Sciatic nerve (tissue), 2 donors: ENCODE data around the gene FAXDC2. TPM values are rescaled to one million over a fixed set of nuclear protein-coding genes. Genes with fewer than 3 reads are reported as not detected.
"Not testable (repeated sequence)": the region's sequence is repeated elsewhere in the genome, so short reads cannot be mapped to it uniquely, and the experiment has no call there.

Experiments used
- ATAC-seq: fragments of 200-7000 bp; cut with Tn5 transposase; one replicate; pipeline ENCODE4 v1.9.1; 2020; ENCODE audit warnings: mild to moderate bottlenecking, moderate library complexity
- DNase-seq: peaks from one replicate; pipeline ENCODE4 v3.0.0-alpha.2; 2020; ENCODE audit warnings: low spot score
- intact Hi-C: fragments of 100-400 bp; cut with DNase I; formaldehyde crosslinking; loops from one replicate; pipeline ENCODE4 v1.14.2; 2022
- total RNA-seq: library from RNA; stranded (reverse); fragmentation: NEBNext Ultra II Directional; extraction: Animal tissue kit (Norgen Biotek cat#: 25700); gene quantifications from one replicate; pipeline ENCODE4 v1.2.1, GENCODE V29; 2021
- donor health status: DM: no; HTN: no; CAD: no.
- donor health status: DM: no; HTN: no; CAD: no.

FAXDC2 gene
- total RNA-seq, 1 donor from 2014 or later = 60.9 TPM

GRCh38 chr5:154836225-154836624 lies 14.2 kb downstream of the FAXDC2 start:
- ATAC-seq (no peak), DNase-seq (no peak)
- intact Hi-C loops = no loop called here

GRCh38 chr5:154835701-154836052 lies 14.7 kb downstream of the FAXDC2 start:
- DNase-seq, intact Hi-C loops: not testable (repeated sequence)
- ATAC-seq = peak; percentile 13

GRCh38 chr5:154834053-154834452 lies 16.4 kb downstream of the FAXDC2 start:
- ATAC-seq (no peak), DNase-seq (no peak)
- intact Hi-C loops = no loop called here

GRCh38 chr5:154832804-154833203 lies 17.6 kb downstream of the FAXDC2 start:
- DNase-seq, intact Hi-C loops, ATAC-seq: not testable (repeated sequence)

- intact Hi-C loops = no loop called here
- DNase-seq (no peak), ATAC-seq (no peak)
These were observed 19.0 kb downstream of the FAXDC2 start for GRCh38 chr5:154831451-154831850.

GRCh38 chr5:154830596-154830995 lies 19.8 kb downstream of the FAXDC2 start:
- intact Hi-C loops = no loop called here
- DNase-seq = no peak
- ATAC-seq = no peak

- ATAC-seq = no peak
- no peak for DNase-seq
- intact Hi-C loops = no loop called here
These were observed 20.2 kb downstream of the FAXDC2 start for GRCh38 chr5:154830219-154830595.

GRCh38 chr5:154829589-154830218 lies 20.7 kb downstream of the FAXDC2 start:
- ATAC-seq (peak; percentile 14), DNase-seq (no peak)
- intact Hi-C loops = no loop called here

- ATAC-seq (no peak), DNase-seq (no peak)
- intact Hi-C loops = no loop called here
These were observed 21.2 kb downstream of the FAXDC2 start for GRCh38 chr5:154829181-154829588.

- DNase-seq (no peak), ATAC-seq (no peak)
- intact Hi-C loops = no loop called here
These were observed 26.3 kb downstream of the FAXDC2 start for GRCh38 chr5:154824070-154824469.

GRCh38 chr5:154823605-154824004 lies 26.8 kb downstream of the FAXDC2 start:
- intact Hi-C loops = no loop called here
- ATAC-seq = no peak
- no peak for DNase-seq

GRCh38 chr5:154822896-154823295 lies 27.5 kb downstream of the FAXDC2 start:
- intact Hi-C loops, ATAC-seq, DNase-seq: not testable (repeated sequence)

GRCh38 chr5:154820383-154820782 lies 30.0 kb downstream of the FAXDC2 start:
- intact Hi-C loops = no loop called here
- ATAC-seq = no peak
- DNase-seq = peak; percentile 26

- intact Hi-C loops = no loop called here
- DNase-seq (peak; percentile 32), ATAC-seq (no peak)
These were observed 30.9 kb downstream of the FAXDC2 start for GRCh38 chr5:154819546-154819945.

GRCh38 chr5:154818471-154819116 lies 31.8 kb downstream of the FAXDC2 start:
- DNase-seq (peak; percentile 3), ATAC-seq (no peak)
- intact Hi-C loops = no loop called here

- intact Hi-C loops = no loop called here
- no peak for ATAC-seq
- no peak for DNase-seq
These were observed 32.6 kb downstream of the FAXDC2 start for GRCh38 chr5:154817815-154818214.

- ATAC-seq (no peak), DNase-seq (peak; percentile 4)
- intact Hi-C loops = no loop called here
These were observed 33.4 kb downstream of the FAXDC2 start for GRCh38 chr5:154816891-154817492.

- intact Hi-C loops = no loop called here
- peak; percentile 25 for DNase-seq
- ATAC-seq = no peak
These were observed 34.6 kb downstream of the FAXDC2 start for GRCh38 chr5:154815684-154816247.

- no peak for ATAC-seq
- intact Hi-C loops = no loop called here
These were observed 35.4 kb downstream of the FAXDC2 start for GRCh38 chr5:154815025-154815424.

GRCh38 chr5:154813736-154814135 lies 36.7 kb downstream of the FAXDC2 start:
- peak; percentile 47 for DNase-seq
- intact Hi-C loops = loop anchor here (5.0 kb wide), 1 partner anchor 161 kb away; no protein-coding TSS in a partner anchor
- no peak for ATAC-seq

More at GRCh38 chr5:154815025-154815424, 35.4 kb downstream of the FAXDC2 start:
- DNase-seq = peak; percentile 40
